ENCODE measurements around the gene B4GALT2.

The B4GALT2 gene, protein sequence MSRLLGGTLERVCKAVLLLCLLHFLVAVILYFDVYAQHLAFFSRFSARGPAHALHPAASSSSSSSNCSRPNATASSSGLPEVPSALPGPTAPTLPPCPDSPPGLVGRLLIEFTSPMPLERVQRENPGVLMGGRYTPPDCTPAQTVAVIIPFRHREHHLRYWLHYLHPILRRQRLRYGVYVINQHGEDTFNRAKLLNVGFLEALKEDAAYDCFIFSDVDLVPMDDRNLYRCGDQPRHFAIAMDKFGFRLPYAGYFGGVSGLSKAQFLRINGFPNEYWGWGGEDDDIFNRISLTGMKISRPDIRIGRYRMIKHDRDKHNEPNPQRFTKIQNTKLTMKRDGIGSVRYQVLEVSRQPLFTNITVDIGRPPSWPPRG

DNA sequence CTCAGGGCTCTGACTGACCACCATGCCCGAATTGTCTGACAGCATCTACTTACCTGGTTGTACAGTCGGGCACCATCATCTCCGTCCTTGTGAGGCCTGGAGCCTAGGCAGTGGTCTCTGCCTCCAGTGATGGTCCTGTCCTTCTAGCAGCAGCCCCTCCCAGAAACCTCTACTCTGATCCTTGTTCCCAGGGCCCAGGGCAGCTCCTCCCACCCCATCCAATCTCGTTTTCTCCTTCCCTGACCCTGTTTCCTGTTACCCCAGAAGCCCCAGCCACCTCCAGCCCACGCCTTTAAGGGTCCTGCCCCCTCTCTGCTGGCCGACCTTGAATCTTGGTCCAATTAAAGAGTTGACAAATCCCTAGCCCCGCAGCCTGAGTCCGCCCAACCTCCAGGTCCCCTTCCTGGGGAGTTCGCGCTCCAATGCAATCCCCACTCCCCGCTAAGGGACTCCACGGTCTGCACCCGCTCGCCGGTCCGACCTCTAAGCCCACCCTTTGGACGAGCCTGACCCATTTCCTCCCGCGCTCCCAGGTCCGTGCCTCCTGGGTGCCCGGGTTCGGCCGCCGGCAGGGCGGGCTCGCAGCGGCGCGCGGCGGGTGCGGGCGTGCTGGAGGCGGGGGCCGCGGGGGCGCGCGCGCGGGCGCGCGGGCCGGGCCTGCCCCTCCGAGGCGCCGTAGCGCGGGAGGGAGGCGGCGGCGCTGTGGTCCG, at the start of gene B4GALT2:
Gene B4GALT2 (plus strand): TSS at position 660 of the 710 bp plus-strand sequence. CDS start 1,951 bp downstream, outside the sequence.
- no peak for DNase-seq

- DNase-seq = peak; percentile 89
Measured at GRCh38 chr1:43930168-43930948, 48.7 kb upstream of the B4GALT2 start.

GRCh38 chr1:43930949-43931275, 48.1 kb upstream of the B4GALT2 start:
- no peak for DNase-seq

- DNase-seq = no peak
Measured at GRCh38 chr1:43931711-43932660, 47.0 kb upstream of the B4GALT2 start.

GRCh38 chr1:43932786-43933385, 46.1 kb upstream of the B4GALT2 start:
- peak; percentile 39 for DNase-seq

GRCh38 chr1:43933386-43934100, 45.5 kb upstream of the B4GALT2 start, which contains the start of gene ARTN:
Gene ARTN (plus strand): TSS chr1:43933801. CDS start chr1:43935657, 1,856 bp downstream.
- DNase-seq = no peak

DNA sequence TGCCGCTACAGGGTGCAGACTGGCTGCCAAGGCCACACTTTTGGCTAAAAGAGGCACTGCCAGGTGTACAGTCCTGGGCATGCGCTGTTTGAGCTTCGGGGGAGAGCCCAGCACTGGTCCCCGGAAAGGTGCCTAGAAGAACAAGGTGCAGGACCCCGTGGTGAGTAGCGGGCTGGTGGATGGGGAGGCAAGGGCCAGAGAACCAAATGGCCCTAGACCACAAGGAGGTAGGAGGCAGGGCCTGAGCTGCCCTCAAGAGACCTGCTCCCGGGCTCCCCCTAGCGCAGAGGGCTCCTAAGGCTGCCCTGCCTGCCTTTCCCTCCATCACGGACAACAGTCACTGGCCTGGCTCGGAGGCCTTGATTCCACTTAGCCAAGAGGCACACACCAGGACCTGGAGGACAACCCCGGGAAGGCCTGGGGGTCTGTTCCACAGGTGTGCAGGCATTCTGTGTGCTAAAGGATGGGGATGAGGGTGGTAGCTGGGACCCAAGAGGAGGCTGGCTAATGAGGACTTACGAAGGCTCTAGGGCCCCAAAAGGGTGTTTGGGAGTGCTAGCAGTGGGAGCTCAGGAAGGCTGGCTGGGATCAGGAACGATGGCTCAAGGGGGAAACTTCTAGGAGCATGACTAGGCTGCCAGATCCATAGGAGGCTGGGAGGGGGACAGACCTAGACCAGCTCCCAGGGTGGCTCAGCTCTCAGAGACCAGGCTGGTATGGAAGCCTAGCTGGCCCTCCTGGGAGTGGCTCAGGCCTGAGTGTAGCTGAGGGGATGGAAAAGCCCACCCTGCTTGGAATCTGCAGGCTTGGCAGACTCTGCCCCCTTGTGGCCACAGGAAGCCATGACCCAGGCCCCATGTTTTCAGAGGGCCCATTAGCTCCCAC, 44.7 kb upstream of the B4GALT2 start:
- peak; percentile 30 for DNase-seq

- DNase-seq = no peak
Measured at GRCh38 chr1:43934986-43935324, 44.1 kb upstream of the B4GALT2 start.

GRCh38 chr1:43935711-43936427, 43.1 kb upstream of the B4GALT2 start:
- no peak for DNase-seq

- no peak for DNase-seq
Measured at GRCh38 chr1:43936431-43937151, 42.4 kb upstream of the B4GALT2 start.

- no peak for DNase-seq
Measured at GRCh38 chr1:43937179-43937865, 41.7 kb upstream of the B4GALT2 start.

GRCh38 chr1:43938383-43938782, 40.6 kb upstream of the B4GALT2 start:
- DNase-seq = no peak

- DNase-seq = no peak
Measured at GRCh38 chr1:43938892-43939587, 40.0 kb upstream of the B4GALT2 start.

- DNase-seq = no peak
Measured at GRCh38 chr1:43942411-43942810, 36.6 kb upstream of the B4GALT2 start.

- DNase-seq = no peak
Measured at GRCh38 chr1:43944860-43945259, 34.1 kb upstream of the B4GALT2 start.

- no peak for DNase-seq
Measured at GRCh38 chr1:43945674-43946235, 33.3 kb upstream of the B4GALT2 start.

Measured in T1000 (cell line).